GM21423 (cell line): ENCODE data around the gene ARHGAP22.

Experiments used
- ATAC-seq: cut with Tn5 transposase; IDR thresholded peaks from one replicate; pipeline ENCODE4 v1.9.1; 2021; ENCODE audit warnings: mild to moderate bottlenecking, moderate library complexity; ENCODE audit not compliant: unreplicated experiment

ARHGAP22 gene

DNA sequence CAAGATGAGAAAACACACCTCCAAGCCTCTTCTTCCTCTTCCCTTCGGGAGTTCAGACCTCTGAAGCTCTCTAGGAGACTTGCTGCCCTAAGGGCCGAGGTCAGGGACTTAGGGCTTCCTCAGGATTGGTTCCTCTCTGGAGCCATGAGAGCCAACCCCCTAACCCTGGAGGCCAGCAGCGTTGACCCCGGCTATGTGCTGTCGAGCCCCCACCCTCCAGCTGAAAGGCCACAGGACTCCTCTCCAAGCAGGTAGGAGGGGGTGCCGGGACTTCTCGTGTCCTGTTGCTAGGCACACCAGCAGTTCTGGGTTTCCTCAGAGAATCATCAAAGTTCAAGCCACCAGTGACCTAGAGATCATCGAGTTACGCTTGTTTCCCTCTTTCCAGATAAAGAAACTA lies 87.4 kb downstream of the ARHGAP22 start:
- no peak for ATAC-seq

DNA sequence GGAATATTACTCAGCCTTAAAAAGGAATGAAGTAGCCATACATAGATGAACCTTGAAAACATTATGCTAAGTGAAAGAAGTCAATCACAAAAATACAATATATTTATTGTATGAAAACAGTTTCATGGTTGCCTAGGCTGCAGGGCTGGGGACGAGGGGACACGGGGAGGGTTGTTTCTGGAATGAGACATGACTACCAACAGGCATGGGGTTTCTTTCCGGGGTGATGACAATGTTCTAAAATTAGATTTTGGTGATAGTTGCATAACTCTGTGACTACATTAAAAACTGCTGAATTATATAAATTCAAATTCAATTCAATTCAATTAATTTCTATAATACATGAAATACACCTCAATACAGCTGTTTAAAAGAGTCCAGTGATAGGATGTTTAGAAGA lies 88.0 kb downstream of the ARHGAP22 start:
- no peak for ATAC-seq

DNA sequence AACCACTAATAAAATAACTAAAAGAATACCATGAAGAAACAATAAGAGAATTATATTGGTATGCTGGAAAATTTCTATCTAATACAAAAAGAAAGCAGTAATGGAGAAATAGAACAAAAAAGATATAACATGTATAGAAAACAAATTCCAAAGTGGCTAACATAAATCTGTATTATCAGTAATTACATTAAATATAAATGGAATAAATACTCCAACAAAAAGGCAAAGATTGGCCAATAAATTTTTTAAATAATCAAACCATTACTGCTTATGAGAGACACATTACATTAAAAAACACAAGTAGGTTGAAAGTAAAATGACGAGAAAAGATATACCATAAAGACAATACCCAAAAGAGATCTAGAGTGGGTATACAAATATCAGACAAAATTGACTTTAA lies 90.0 kb downstream of the ARHGAP22 start:
- ATAC-seq, result no peak

DNA sequence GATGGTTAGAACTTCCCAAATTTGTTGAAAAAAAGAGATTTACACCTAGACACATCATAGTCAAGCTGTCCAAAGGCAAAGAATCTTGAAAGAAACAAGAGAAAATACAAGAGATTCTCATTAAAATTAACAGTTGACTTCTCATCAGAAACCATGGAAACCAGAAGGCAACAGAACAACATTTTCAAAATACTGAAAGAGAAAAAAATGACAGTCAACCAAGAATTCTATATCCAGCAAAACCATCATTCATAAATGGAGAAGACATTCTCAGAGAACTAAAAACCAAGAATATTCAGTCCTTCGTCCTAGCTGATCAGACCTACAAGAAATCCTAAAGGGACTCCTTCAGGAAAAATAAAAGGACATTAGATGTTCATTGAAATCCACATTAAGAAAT lies 90.6 kb downstream of the ARHGAP22 start:
- no peak for ATAC-seq

DNA sequence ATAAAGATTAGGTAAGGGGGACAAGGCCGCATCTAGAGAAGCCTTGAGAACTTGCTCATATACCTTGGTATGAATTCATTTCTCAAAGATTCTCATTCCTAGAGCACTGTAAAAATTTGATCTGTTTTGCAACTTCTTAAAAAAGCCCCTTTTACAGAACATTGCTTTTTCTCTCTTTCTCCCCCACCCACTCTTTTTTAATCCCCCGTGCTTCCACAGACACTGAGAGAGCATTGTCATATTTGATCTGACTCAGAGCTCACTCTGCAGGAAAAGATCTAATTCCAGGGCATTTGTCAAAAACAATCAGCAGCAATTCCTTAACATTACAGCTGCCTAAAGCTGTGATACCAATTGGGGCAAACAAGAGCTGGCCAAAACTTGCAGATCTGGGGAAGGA lies 92.0 kb downstream of the ARHGAP22 start:
- no peak for ATAC-seq

DNA sequence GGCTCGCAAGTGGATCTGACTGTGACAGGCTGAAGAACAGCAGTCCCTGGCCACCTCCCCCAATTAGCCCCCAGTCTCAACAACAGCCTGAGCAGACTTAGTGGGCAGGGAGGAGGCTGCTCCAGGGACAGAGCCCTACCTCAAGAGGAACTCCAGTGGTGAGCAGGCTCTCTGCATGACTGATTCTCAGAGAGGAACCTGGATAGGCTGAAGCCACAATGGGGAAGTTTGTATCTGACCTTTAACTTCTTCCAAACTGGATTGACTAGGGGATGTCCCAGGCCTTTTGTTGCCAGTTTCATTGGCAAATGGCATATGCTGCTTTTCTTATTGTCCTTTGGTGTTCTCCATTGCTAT lies 93.0 kb downstream of the ARHGAP22 start:
- no peak for ATAC-seq

DNA sequence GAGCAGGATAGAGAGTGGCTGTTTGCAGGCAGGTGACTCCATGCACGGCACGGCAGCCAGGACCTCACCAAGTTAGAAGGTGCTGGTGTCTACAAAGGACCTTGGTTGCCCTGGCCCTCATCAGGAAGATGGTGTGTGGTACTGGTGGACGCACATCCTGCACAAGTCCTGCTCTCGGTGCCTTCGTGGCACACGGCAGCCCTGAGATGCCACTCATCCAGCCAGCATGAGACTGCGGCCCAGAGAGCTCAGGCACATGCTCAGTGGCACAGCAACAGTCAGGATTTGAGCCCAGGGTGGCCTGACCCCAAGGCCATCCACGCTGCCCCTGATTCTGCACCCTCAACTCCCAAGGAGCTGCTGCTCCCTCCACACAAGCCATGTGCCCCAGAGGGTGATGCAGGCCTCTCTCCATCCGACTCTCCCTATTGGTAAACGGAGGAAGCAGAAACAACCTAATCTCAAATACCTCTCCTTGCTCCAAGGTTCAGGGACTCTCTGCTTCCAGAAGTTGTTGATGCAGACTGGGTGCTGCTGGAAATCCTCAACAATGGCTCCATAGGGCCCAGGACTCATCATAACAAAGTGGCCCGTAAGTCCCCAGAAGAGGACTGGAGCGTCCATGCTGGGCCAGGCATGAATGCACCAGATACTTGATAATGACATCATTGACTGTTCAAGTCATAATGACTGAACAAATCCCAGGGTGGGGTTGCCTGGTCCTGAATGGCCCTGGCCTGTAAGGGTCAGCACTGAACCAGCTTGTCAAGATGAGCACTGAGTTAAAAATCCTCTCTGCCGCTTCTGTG lies 93.6 kb downstream of the ARHGAP22 start:
- ATAC-seq, result no peak

DNA sequence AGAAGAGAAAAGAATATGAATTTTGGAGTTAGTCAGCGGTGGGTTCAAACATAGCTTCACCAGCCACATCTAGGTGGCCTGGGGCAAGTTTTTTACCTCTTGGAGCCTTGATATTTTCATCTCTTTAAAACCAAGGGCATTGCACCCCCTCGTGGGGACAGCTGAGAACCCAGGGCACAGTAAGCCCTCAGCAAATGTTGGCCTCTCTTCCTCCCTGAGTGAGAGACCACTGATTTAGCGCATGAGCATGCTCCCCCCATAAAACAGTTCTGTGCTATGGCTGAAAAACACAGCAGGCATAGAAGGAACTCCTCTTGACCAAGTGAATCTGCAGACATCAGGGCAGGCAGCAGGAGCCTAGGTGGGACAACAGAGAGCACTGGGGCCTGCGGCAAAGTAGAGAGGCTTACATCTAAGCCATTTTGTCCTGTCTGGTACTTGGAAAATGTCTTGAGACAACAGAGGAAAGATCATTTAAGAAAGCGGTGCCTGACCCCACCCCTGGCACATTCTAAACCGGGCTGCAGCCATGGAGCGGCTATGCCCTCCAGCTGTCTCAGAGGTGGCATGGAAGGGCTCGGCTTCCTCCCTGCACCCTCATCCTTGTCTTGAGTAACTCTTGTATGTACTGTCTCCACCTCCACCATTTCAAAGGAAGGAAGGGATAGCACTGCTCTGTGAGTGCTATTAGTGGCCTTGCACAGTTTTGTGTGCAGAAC lies 94.7 kb downstream of the ARHGAP22 start:
- no peak for ATAC-seq

DNA sequence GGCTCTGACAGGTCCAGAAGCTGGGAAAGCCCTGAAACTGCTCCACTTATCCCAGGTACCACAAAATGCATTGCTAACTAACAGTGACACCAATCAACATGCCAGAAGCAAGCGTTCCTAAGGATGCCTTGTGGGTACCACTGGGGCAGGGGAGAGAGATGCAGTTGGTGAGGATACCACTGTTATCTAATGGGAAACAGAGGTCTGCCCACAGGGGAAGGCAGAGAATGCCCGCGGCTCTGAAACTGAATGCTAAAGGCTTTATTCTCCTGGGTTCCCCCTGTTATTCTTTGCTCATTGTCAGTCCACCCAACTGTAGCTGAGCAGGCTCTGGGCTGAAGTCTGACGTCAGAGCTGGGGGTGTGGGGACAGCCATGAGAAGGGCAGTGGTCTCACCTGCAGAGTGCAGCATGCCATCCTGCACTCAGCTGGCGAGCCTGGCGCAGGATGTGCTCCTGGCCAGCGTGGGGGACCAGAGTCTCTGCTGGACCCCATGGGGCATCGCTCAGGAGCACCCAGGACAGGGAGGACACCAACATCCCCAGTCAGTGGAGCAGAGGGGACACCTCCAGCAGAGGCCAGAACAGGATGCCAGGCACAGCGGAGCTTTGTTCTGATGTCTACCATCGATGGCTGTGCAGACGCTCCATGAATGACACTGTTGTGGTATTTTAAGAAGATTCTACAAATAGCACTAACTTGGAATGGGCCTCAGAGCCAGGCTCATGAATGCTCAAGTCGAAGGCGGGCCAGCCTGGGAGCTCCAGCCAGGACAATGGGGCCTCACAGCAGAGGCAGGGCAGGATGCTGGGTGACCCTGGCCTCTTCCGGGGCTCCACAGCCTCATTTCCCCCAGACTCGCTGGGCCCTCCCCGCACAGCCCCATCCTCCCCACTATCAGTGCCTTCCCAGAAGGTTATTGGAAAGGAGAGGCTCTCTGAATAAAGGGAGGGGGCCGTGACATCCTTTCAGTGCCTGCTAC lies 95.8 kb downstream of the ARHGAP22 start:
- ATAC-seq, result no peak

DNA sequence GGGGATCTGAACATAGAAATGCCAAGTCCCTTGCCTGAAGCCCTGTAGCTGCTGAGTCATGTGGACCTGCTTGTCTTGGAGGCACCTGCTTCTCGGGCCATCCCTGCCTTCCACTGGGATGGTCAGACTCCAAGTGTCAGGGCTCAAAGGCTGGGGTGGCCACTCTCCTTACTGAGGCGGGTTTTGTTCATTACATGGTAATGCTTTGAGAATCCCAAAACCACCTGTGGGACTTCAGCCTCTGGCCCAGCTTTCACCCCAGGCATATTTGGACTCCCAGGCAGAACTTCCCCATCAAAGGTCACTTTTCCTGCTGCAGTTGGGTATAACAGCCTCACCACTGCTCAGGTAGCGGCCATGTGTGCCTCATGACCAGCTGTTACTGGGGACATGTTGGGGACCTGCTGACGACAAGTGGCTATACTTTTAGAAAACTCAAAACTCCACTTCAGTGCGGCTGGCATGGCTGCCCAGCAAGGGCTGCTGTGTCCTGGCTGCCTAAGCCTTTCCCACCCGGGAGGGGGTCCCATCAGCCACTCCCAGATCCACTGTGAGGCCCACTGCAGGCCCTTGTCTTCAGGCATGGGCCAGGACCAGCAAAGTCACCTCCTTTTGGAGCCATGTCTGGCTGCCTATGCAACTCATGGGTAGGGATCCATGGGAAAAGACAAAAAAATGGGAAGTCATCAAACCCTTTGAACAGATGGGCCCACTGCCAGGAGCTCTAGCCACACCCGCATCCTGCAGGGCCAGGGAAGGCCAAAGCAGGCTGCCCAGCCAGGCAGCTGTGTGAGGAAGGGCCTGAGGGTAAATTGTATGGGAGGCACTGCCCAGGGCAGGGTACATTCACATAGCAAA lies 96.7 kb downstream of the ARHGAP22 start:
- no peak for ATAC-seq

DNA sequence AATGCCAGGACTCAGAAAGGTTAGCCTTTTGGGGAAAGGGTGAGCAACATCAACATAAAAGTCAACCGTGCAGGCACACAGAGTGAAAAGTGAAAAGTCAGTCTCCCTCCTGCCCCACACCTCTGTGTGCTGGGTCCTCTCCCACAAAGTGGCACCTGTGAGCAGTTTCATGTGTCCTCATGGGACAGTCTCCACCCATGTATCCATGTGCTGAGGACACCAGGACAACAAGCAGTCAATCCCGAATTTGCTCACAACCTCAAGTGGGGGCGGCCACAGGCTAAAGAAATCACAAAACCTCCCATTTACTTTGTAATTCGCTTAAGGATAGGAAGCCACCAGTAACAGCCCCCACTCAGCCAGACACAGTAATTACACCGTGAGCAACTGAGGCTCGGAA lies 97.4 kb downstream of the ARHGAP22 start:
- ATAC-seq, result no peak

DNA sequence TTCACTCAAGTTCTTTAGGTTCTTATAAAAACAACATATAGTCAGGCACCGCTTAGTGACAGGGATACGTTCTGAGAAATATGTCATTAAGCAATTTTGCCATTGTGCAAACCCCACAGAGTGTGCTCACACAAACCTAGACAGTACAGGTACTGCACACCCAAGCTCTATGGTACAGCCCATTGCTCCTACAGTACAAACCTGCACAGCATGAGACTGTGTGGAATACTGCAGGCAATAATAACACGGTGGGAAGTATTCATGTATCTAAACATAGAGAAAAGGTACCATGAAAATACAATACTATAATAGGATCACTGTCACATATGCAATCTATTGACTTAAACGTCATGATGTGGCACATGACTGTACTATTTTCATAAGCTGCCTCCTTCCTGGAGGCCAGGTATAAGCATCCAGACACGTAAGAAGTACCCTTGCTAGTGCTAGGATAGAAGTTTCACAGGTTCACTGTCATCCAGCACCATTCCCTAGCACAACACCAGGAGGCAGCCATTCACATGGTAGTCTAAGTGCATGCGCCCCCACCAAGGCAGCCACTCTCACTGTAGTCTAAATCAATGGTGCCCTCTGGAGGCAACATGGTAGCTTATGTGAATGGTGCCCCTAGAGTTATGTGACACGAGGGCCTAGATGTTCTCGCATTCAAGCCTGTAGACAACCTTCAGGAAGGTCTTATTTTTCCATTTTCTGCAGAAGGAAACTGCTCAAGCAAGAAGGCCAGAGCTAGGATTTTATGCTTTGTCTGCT lies 98.5 kb downstream of the ARHGAP22 start:
- no peak for ATAC-seq

DNA sequence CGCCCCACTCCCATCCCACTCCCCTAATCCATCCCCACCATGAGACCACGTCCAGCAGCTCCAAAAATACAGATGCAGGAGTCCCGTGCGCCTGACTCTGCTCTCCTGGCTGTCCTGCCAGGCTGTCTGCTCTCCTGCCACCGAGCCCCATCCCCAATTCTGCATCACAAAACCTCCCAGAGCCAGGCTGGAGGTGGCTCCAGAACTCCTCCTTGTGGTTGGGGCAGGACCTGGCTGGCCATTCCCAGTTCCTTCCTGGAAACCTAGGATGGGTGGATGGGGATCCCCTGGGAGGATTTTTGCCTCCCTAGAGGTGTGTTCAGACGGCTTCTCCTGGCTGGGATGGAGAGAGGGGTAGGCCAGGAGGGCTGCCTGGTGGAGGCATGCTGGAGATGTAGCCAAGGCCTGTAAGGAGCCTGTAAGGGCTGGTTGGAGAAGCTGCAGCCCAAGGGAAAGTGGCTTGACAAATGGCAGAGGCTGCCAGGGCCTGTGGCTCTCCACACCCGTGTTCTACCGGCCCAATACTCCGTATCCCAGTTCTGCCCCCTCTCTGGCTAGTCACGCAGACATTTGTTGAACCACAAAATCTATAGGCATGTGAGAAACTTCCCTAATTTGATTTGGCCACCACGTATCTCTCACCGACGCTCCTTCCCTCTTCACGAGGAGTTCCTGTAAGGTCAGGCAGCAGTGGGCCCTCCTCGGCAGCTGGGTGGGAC lies 99.3 kb downstream of the ARHGAP22 start:
- no peak for ATAC-seq

DNA sequence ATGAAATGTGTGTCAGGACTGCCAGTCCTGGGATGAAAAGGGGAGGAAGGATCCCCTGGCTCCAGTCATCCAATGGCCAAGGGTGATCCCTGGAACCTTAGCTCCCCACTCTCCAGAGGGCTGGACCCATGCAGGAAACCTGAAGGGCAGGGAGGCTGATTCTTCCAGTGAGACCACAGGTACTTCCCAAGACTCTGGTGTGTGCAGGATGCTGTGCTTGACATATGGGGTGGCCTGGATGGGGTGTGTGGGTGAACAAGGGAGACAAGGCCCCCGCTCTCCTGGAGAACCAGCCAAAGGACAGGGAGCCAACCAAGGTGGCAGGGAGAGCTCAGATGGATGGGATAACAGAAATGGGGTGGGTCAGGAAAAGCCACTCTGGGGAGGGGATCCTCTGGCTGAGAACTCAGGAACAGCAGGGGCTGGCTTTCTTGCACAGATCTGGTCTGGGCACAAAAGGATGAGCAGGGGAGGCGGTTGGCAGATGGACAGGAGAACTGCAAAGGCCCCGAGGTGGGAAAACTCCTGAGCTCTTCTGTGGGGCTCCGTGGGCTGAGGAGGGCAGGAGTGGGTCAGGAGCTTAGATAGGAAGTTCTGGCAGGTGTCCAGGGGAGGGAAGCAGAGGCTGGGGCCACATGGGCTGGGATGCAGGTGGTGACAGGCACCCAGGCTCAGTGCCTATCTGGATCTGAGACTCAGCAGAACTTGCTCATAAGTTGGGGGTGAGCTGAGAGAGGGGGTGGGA lies 100.6 kb downstream of the ARHGAP22 start:
- no peak for ATAC-seq

DNA sequence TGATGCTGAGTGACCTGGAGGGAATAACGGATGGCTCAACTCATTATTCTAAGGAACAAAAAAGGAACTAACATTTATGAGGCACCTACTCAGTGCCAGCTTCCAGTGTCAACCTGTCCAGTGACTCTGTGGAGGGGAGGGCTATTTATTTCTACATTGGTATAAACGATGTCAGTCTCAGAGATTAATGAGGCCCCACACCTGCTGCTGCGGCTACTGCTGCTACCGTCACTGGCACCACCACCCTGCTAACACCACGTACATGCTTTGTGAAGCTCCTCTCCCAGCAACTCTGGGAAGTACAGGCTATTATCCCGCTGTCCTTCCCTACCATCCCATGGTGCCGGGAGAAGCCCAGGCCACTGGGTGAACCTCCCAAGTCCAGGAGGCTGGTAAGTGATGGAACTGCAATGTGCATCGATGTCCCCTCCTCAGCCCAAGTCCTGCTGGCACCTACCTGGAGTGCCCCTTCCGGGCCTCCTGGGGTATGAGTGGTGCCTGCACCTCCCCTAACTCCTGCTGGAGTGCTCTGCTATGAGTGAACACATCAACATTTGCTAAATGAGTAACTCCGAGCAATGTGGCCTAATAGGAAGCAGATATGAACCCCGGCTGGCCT lies 101.5 kb downstream of the ARHGAP22 start:
- no peak for ATAC-seq

DNA sequence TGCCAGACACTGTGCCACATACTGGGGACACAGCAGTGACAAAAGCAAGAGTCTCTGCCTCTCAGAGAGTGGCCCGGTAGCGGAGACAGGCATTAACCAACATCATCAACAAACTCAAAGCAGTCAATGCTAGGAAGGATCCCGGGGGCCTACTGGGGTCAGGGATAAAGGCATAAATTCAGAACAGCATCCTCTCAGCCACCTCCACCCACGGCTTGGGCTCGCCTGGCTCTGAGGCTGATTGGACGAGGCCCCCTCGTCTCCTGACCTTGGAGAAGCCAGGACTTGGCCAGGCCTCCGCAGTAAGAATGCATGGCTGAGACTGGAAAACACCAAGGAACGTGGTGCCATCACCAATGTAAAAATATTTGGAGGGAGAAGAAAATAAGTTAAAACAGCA lies 102.1 kb downstream of the ARHGAP22 start:
- no peak for ATAC-seq

DNA sequence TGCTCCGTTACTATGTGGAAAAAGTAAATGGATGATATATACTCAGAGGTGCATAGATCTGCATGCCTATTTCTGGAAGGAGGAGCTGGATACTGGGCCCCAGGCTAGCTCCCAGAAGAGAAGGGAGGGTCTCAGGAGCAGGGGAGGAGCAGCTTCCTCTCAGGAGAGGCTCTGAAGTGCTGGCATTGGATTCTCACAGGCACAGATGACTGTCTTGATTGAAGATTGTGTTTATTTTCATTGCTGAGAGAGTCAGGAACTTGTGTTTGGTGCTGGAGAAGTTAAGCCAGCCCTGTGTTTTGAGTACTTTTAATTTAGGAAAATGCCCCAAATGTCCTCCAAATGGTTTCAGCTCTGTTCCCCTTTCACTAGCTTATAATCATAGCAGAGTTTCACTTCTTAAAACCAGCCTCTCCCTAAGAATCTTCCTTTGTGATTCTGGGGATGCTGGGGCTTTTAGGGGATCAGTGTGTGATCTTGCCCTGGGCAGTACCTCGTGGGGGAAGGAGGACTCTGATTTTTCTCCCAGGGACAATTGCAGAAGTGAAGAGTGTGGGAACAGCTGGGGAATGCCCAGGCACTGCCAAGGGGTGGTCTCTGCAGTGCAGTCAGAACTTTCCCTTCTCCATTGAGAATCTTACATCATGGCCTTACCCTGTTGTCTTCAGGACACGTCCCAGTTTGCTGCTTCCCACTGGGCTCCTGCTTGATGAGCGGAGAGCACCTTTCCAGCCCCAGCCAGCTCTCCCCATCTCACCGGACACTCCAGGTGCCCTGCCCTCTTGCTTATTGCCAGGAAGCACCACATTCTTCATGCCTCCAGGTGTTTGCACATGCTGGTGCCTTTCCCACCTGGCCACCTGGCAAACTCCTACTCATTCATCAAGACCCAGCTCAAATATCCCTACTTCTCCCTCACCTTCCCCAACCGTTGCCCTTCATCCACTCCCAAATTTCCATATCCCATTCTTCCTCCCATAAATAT lies 102.8 kb downstream of the ARHGAP22 start:
- ATAC-seq, result no peak
